Muscle of arm (tissue), 12 donors: ENCODE results near the gene MAT2B. TPM values are rescaled to one million over a fixed set of nuclear protein-coding genes. Genes with fewer than 3 reads are reported as not detected.

Experiments used
- DNase-seq: peaks from one replicate; pipeline ENCODE4 v3.0.0-alpha.2; 2013
- polyA plus RNA-seq, 12 donors: library from polyadenylated mRNA; unstranded; fragments of 120-200 nt; gene quantifications; one replicate each; pipeline ENCODE4 v1.2.1, GENCODE V29; 2013; ENCODE audit not compliant: insufficient read length in 12 of 12

MAT2B gene
- polyA plus RNA-seq, 12 donors: 45.4 to 69.2 (median 55.4) TPM; not detected in 1

DNA sequence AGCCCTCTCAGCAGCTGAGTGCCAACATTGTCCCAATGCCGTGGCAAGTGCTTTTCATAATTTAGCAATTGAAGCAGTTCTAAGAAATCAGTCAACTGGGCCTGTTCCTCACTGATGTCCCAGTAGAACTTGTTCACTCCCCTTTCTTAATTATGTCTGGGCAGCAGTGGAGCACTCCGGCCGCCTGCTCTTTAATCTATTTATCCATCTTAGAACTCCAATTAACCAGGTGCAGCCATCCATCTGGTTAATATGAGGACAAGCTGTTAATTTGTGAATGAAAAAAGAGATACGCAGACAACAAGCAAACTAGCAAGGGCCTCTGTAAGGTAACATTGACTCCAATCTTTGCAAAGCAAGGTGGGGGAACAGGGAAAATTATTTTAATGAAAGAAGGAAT lies 39.4 kb downstream of the MAT2B start:
- no peak for DNase-seq

DNA sequence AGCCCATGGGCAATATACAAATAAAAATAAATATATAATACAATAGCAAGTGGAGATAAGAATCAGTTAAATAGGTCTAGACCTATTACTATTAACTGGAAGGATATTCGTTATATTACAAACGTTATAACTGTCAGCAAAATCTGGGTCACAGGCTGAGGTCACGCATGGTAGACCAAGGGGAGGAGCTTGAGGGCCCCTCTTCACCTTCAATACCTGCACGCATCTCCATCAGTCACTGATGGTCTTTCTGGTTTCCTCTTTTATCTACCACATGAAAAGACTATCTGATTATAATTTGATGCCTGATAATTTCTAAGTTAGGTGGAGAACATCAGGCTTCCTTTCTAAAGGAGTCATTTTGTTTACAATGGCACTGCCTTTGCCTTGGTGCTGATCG lies 43.2 kb downstream of the MAT2B start:
- no peak for DNase-seq

DNA sequence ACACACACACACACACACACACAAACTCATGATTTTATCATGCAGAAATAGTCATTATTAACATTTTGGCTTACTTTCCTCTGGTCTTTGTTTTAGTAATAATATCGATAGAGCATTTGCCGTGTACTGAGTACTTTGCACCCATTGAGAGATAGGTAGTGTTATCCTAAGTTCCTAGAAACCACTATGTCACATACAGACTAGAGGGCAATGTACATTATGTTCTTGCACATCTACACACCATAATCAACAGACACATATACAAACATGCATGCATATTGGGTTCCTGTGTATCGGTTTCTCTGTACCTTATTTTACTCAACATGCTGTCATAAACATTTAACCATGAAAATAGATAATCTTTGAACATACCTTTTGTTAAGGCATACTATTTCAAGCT lies 45.7 kb downstream of the MAT2B start:
- DNase-seq: no peak

DNA sequence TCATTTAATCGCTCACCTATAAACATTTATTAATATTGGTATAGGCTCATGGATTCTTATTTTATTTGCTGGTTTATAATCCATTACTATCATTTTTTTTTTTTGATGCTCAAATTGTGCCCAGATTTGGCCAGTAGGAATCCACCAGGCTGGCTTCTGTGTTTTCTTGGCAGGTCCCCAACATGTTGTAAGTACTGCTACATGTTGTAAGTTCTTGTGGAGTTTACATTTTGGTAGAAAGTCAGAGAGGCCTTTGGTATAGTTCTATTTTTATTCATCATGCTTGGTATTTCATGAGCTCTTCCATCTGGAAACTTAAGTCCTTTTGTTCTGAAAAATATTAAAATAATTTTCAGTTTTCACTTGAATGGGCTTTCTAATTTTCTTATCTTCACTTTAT lies 47.1 kb downstream of the MAT2B start:
- no peak for DNase-seq

DNA sequence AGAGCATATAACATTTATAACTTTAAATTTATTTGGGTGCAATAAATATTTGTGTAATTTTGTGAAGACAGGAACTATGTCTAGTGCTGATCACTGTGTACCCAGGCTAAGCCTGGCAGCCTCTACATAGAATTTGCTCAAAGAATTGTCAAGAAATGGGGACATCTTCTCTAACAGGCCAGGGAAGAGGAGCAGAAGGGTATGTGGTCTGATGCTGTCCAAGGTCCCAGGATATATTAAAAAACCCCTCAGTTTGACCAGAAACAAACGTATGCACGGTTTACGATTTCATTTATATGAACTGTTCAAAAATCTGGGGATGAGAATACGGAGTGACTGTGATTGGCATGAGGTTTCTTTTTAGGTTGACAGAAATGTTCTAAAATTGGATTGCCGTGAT lies 55.9 kb downstream of the MAT2B start:
- no peak for DNase-seq

DNA sequence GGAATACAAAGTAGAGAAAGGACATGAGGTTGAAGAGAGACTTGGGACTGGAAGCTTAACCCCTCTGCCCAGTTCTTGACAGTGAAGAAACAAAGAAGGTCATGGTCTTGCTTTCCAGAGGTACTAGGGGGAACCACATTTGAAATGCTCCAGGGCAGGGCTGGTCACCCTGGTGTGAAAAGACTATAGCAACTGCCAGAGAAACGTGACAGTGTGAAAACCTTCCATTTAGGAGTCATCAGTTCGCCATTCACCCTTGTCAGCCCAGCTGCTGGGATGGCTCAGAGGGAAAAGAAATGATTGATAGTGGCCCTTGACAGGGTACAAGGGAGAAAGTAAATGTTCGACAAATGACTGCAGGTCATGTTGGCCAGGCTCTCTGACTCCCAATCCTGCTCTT lies 56.7 kb downstream of the MAT2B start:
- no peak for DNase-seq

DNA sequence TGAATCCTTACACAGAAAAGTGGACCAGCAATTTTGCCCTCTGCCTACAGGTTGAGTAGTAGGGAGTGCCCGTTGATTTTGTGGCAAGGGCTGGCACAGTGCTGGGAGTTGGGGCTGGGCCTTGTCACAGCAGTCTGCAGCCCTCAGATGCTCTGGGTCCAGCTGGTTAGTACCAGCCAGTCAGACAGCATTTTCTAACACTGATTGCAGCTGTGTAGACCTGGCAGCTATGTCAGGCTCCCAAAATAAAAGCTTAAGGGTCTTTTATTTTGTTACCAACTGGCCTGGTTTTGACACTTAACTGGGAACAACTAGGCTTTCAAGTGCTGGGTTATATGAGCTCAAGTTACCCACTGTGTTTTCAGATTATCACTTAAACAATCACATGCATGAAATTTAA lies 57.7 kb downstream of the MAT2B start:
- DNase-seq: no peak

DNA sequence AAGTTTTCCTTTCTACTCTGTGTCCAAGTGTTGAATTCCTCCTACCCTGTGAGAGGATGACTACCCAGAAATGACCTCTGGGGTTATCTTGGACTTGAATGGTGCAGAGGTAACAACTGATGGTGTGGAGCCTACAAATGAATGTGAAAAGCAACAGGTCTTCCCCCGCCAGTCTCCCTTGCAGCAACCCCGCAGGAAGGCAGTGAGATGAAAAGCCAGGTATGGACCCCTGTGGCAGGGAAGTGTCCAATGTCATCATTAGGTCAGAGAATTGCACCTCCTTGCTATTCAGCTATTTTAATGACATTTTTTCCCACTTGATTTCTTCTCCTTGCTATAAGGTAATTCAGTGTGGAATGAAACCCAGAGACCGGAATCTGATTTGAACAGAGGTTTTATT lies 58.5 kb downstream of the MAT2B start:
- no peak for DNase-seq

DNA sequence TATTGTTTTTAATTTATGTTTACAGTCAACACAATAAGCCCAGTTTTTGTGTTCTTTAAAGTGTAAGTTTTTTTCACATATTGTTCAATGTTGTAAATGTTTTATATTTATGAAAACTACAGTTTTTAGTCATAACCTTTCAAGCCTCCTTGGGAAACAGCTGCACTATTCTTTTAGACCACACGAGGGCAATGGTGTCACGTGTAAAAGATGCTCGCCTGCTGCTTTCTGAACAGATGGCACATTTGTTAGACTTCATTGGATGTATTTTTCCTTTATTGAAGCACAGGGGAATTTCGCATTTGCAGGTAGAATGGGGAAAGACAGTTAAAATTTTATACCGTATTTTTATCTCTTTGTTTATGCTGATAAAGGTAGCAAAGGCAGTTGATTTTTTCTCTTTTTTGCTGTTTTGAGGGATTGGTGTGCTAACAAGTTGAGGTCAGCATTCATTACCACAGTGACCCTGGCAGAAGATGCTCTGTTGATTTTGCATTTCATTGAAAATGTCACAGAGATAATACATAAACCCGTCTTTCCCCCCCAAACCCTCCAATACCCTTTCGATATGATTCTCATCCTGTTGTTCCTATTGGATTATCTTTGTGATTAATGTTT lies 59.0 kb downstream of the MAT2B start:
- peak; percentile 70 for DNase-seq

DNA sequence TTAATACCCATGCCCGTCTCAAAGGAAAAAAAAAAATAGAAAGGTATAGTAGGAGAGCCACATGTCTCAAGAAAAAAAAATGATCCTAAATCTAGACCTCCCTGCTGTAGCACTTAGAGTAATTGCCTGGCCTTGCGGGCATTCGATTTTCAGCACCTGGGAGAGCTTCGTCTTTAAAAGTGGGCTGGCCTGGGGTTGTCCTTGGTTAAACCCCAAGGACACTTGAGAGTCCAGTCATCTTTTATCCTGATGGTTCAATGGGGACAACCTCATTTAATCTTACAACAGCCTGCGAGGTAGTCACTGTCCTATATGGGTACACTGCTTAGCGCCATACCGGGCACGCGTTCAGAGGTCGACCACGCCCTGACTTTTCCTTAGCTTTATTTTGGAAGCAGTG lies 60.1 kb downstream of the MAT2B start:
- DNase-seq: no peak

DNA sequence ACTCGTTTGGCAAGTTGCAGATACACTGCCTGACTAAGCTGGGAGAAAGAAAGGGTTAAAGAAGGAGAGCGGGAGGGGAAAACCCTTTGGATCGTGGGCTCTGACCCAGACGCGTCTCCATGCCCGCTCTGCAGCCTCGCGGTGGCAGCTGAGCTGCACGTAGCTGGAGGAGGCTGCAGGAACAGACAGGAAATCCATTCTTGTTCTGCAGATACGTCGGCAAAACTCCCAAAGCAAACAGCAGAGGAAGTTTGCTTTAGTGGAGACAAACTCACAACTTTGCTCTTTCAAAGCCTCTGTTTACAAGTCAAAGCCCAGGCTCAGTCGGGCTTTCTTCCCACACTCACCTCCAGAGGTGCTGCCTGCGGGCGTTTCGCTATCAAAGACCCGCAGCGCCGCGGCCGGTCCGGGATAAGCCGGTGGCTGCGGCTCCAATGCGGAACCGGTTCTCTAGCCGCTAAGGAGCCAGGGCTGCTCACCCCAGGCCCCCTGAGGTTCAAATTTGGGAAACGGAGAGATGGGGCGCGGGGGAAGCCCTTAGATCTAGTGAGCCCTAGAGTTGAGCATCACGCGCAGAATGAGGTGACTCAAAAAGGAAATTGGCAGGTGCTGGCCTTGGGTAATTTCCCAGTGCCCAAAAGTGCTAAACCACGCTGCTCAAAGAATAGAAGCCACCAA lies 60.7 kb downstream of the MAT2B start:
- DNase-seq: no peak

DNA sequence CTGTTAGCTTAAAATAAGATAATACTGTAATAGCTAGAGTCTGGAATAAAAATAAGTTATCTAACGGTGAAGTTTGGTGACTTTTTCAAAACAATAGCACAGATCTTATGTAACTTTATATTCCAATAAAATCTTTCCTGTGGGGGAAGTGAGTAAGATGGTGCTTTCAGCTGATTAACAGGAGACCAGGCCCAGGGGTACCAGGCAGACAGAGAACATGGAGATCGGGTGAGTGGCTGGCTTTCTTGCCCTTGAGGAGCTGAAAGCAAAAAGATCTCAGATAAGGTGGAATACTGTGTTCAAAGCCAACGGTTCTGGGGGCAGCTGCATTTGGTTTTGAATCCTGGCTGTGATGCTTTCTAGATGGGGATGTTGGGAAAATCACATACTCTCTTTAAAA lies 61.3 kb downstream of the MAT2B start:
- no peak for DNase-seq

DNA sequence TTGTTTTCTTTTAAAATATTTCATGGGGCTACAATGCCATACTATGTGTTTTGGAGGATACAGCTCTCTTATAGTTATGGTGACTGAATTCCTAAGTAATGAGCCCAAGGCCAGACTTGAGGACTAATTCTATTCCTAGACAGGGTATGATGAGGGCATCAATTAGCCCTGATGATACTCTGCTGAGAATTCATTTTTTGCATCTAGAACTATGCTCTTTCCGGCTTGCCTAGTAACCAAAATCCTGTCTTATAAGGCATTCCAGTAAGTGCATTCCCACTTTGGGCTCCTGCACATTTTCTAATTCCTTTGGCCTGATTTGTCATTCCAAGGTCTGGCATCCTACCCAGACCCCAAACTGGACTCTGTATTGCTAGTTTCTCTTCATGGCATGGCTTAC lies 62.4 kb downstream of the MAT2B start:
- DNase-seq: no peak

Other genes with a start within 250 kb of the MAT2B start
- gene CCNG1, start 68.0 kb upstream of the MAT2B start, polyA plus RNA-seq: 100 to 1,000 TPM in 11 of 12 donors, not detected in 1; 122 to 467 (median 357) TPM
- gene NUDCD2, start 45.5 kb upstream of the MAT2B start, polyA plus RNA-seq: 10 to 100 TPM in 10 of 12 donors, 1 to 10 TPM in 1, not detected in 1; 7.5 to 52.1 (median 42.6) TPM
- gene HMMR, start 45.0 kb upstream of the MAT2B start, polyA plus RNA-seq: 10 to 100 TPM in 7 of 12 donors, 1 to 10 TPM in 4, not detected in 1; 6.9 to 20.1 (median 12.2) TPM